OCI-LY1 (cell line): ENCODE results near the gene RAB11FIP3.
"Not testable (repeated sequence)": the region's sequence is repeated elsewhere in the genome, so short reads cannot be mapped to it uniquely, and the experiment has no call there.

Experiments
- H2AFZ ChIP-seq: fragments of 200-600 bp; sonication (generic), shearing (Covaris generic); 2 replicates; pipeline ENCODE4 v1.6.0; 2014; ENCODE audit warnings: antibody characterized with exemption, mild to moderate bottlenecking, low read length
- H3F3A ChIP-seq: fragments of 200-600 bp; sonication (generic), shearing (Covaris generic); 2 replicates; pipeline ENCODE4 v1.6.0; 2014; ENCODE audit warnings: mild to moderate bottlenecking, antibody characterized with exemption, low read length, moderate library complexity; ENCODE audit not compliant: insufficient read depth
- H3K27ac ChIP-seq: fragments of 200-600 bp; sonication (generic); 2 replicates; pipeline ENCODE4 v1.5.1; 2014; ENCODE audit warnings: low read length, mixed run types, mild to moderate bottlenecking, low read depth; ENCODE audit not compliant: poor library complexity, severe bottlenecking
- H3K27me3 ChIP-seq: fragments of 200-600 bp; sonication (generic); 2 replicates; pipeline ENCODE4 v1.6.0; 2014; ENCODE audit warnings: antibody characterized with exemption, mild to moderate bottlenecking, low read length, moderate library complexity; ENCODE audit not compliant: insufficient read depth
- H3K36me3 ChIP-seq: fragments of 200-600 bp; sonication (generic); 2 replicates; pipeline ENCODE4 v1.6.1; 2014; ENCODE audit warnings: mild to moderate bottlenecking, antibody characterized with exemption, low read length, moderate library complexity, mixed read lengths; ENCODE audit not compliant: insufficient read depth
- H3K4me1 ChIP-seq: fragments of 200-600 bp; sonication (generic); 2 replicates; pipeline ENCODE4 v1.5.1; 2014; ENCODE audit warnings: mild to moderate bottlenecking, low read length, moderate library complexity; ENCODE audit not compliant: insufficient read depth, severe bottlenecking
- H3K4me2 ChIP-seq: fragments of 200-600 bp; sonication (generic), shearing (Covaris generic); 2 replicates; pipeline ENCODE4 v1.6.1; 2014; ENCODE audit warnings: low read length
- H3K4me3 ChIP-seq: fragments of 200-600 bp; sonication (generic); 2 replicates; pipeline ENCODE4 v1.5.1; 2014; ENCODE audit warnings: low read length, low read depth, mild to moderate bottlenecking, mixed read lengths; ENCODE audit not compliant: poor library complexity, severe bottlenecking
- H3K79me2 ChIP-seq: fragments of 200-600 bp; shearing (Covaris generic); 2 replicates; pipeline ENCODE4 v1.6.1; 2016; ENCODE audit warnings: mixed run types, low read length, mixed read lengths; ENCODE audit not compliant: insufficient read depth
- H3K9ac ChIP-seq: fragments of 200-600 bp; sonication (generic), shearing (Covaris generic); 2 replicates; pipeline ENCODE4 v1.6.1; 2014; ENCODE audit warnings: mild to moderate bottlenecking, low read length, mixed read lengths
- H3K9me2 ChIP-seq: fragments of 200-600 bp; sonication (generic), shearing (Covaris generic); 2 replicates; pipeline ENCODE4 v1.6.1; 2014; ENCODE audit warnings: low read depth, mild to moderate bottlenecking, low read length, mixed read lengths
- H3K9me3 ChIP-seq: fragments of 200-600 bp; shearing (Covaris generic); 2 replicates; pipeline ENCODE4 v1.6.1; 2014; ENCODE audit warnings: low read length, mixed read lengths
- H4K20me1 ChIP-seq: fragments of 200-600 bp; sonication (generic), shearing (Covaris generic); 2 replicates; pipeline ENCODE4 v1.6.0; 2016; ENCODE audit warnings: mild to moderate bottlenecking, low read length; ENCODE audit not compliant: insufficient read depth
- EZH2 ChIP-seq: fragments of 200-600 bp; sonication (generic), shearing (Covaris generic); IDR thresholded peaks from 2 replicates; pipeline ENCODE4 v1.8.0; 2017; ENCODE audit warnings: borderline replicate concordance, mixed run types, mild to moderate bottlenecking, antibody characterized with exemption, low read length, moderate library complexity, mixed read lengths
- TF ChIP-seq, protein P1 (sequence below): fragments of 200-600 bp; sonication (generic), shearing (Covaris generic); IDR thresholded peaks from 2 replicates; pipeline ENCODE4 v1.5.1; 2017; ENCODE audit warnings: mild to moderate bottlenecking, antibody characterized with exemption, low read length, moderate library complexity, mixed read lengths

RAB11FIP3 gene

DNA sequence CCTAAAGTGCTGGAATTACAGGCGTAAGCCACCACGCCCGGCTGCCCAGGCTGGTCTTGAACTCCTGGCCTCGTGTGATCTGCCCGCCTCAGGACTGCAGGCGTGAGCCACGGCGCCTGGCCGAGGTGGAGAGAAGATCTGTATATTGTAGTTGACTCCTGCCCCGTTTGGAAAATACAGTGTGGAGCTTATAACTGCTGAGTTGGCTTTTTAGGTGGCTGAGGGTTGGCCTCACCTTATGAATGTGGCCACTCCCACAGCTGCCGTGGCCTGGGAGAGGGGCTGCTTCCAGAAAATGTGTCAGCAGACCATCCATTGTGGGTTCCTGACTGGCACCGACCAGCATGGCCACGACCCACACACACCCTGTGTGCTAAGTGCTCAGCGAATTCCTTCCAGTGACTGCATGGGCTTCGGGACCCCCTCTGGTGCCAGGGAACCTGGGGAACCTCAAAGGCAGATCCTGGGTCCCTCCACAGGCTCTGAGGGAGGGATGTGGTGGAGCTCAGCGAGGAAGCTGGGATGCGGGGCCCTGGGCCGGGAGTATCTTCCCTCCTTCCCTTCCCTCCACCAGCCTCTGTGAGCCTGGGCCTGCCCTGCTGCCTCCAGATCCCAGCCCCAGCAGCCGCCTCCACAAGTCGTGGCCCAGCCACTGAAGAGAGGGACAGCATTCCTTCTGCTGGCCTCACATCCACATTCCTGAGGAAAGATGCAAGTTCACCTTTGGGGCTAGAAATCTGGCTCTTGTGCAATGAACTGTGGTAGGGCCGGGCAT lies 10.9 kb upstream of the RAB11FIP3 start:
- H3K27me3 ChIP-seq: 0 out of 2 replicates have a peak, but pooled peaks cover 3% of the 10 kb centered on the region
- H4K20me1 ChIP-seq: no peaks in the 10 kb centered on the region
- no peak overlapping the region for H3K9ac ChIP-seq
- no peak overlapping the region for H3K27ac ChIP-seq
- no peaks in the 10 kb centered on the region for H3K79me2 ChIP-seq
- peaks cover 12% of the 10 kb centered on the region for H3K4me1 ChIP-seq
- no peaks in the 10 kb centered on the region for H3K9me2 ChIP-seq
- peaks cover 5% of the 10 kb centered on the region; the same call in 1 of the 2 replicates for H3K36me3 ChIP-seq
- TF ChIP-seq EZH2: no peak
- TF ChIP-seq, protein P1, sequence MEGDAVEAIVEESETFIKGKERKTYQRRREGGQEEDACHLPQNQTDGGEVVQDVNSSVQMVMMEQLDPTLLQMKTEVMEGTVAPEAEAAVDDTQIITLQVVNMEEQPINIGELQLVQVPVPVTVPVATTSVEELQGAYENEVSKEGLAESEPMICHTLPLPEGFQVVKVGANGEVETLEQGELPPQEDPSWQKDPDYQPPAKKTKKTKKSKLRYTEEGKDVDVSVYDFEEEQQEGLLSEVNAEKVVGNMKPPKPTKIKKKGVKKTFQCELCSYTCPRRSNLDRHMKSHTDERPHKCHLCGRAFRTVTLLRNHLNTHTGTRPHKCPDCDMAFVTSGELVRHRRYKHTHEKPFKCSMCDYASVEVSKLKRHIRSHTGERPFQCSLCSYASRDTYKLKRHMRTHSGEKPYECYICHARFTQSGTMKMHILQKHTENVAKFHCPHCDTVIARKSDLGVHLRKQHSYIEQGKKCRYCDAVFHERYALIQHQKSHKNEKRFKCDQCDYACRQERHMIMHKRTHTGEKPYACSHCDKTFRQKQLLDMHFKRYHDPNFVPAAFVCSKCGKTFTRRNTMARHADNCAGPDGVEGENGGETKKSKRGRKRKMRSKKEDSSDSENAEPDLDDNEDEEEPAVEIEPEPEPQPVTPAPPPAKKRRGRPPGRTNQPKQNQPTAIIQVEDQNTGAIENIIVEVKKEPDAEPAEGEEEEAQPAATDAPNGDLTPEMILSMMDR: no peak
- H3F3A ChIP-seq: no peaks in the 10 kb centered on the region
- H3K9me3 ChIP-seq: no peaks in the 10 kb centered on the region
- H2AFZ ChIP-seq: no peak overlapping the region
- no peak overlapping the region for H3K4me2 ChIP-seq
- no peak overlapping the region for H3K4me3 ChIP-seq

DNA sequence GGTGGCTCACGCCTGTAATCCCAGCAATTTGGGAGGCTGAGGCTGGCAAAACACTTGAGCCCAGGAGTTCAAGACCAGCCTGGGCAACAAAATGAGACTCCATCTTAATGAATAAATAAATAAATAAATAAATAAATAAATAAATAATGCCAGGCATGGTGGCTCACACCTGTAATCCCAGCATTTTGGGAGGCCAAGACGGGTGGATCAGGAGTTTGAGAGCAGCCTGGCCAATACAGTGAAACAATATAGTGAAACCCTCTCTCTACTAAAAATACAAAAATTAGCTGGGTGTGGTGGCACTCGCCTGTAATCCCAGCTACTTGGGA lies 10.3 kb upstream of the RAB11FIP3 start:
- not testable (repeated sequence) for H3K4me2 ChIP-seq, H3K79me2 ChIP-seq, H3K9me2 ChIP-seq, H3K36me3 ChIP-seq, H3K27ac ChIP-seq, H2AFZ ChIP-seq, H4K20me1 ChIP-seq, H3K27me3 ChIP-seq, H3F3A ChIP-seq, H3K4me3 ChIP-seq, H3K9ac ChIP-seq, H3K9me3 ChIP-seq
- H3K4me1 ChIP-seq: peaks cover 11% of the 10 kb centered on the region

DNA sequence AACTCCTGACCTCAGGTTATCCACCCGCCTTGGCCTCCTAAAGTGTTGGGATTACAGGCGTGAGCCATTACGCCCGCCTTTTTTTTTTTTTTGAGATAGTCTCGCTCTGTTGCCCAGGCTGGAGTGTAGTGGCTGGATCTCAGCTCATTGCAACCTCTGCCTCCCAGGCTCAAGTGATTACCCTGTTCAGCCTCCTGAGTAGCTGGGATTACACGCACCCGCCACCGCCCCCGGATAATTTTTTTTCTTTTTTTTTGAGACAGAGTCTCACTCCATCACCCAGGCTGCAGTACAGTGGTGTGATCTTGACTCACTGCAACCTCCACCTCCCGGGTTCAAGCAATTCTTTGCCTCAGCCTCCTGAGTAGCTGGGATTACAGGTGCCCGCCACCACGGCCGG lies 3.3 kb upstream of the RAB11FIP3 start:
- not testable (repeated sequence) for H3K9me2 ChIP-seq, H3K4me2 ChIP-seq, H3K27ac ChIP-seq, H2AFZ ChIP-seq, H4K20me1 ChIP-seq, H3F3A ChIP-seq, H3K9me3 ChIP-seq, H3K4me3 ChIP-seq, H3K79me2 ChIP-seq, H3K9ac ChIP-seq, H3K36me3 ChIP-seq
- peaks cover 25% of the 10 kb centered on the region for H3K4me1 ChIP-seq
- H3K27me3 ChIP-seq: peaks cover 13% of the 10 kb centered on the region

DNA sequence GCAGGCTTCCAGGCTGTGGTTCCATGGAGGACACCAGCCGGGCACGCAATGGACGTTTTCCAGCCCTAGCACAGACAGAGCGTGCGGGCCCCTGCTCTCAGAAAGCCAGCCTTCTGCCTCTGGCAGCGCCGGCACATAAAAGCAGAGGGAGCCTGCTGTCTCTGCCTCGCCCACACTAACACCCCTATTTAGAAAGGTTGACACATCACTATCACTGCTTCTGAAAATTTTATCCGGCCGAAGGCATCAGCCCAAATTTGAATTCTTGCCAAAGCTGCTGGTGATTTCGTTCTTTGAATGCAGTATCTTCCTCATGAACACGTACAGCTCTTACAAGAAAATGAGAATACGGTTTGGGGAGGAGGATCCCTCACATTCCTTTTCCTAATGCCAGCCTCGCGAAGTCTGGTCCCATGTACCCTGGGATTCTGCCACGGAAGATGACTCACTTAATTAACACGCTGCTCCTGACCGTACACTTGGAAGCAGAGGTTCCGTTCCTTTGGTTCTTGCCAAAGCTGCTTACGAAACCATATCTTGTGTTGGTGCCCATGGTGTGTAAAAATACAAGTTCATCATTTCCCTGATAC lies 1.3 kb upstream of the RAB11FIP3 start:
- H3K27ac ChIP-seq: no peak overlapping the region
- peak overlapping the region; percentile 60 for H3K4me3 ChIP-seq
- peak overlapping the region; percentile 74; the same call in 1 of the 2 replicates for H3K4me2 ChIP-seq

More for the DNA sequence above, 1.3 kb upstream of the RAB11FIP3 start:
- Histone ChIP-seq H3K9ac (no peak overlapping the region), H3K9me2 (no peaks in the 10 kb centered on the region), H3K79me2 (no peaks in the 10 kb centered on the region), H2AFZ (no peak overlapping the region), H3F3A (no peaks in the 10 kb centered on the region), H3K36me3 (no peaks in the 10 kb centered on the region; the same call in 1 of the 2 replicates), H3K4me1 (peaks cover 29% of the 10 kb centered on the region), H3K27me3 (peaks cover 13% of the 10 kb centered on the region), H4K20me1 (no peaks in the 10 kb centered on the region), H3K9me3 (no peaks in the 10 kb centered on the region)
- no peak for TF ChIP-seq EZH2
- TF ChIP-seq, protein P1: no peak
